Activated CD8-positive, alpha-beta memory T cell treated with anti-CD3 and anti-CD28 coated beads, Interleukin-2, amount 50 U/mL, for 24 hours (primary cell): ENCODE measurements around the gene ZNF586.
"Not testable (repeated sequence)": the region's sequence is repeated elsewhere in the genome, so short reads cannot be mapped to it uniquely, and the experiment has no call there.

Experiments used
- DNase-seq: peaks from one replicate; pipeline ENCODE4 v3.0.0-alpha.2; 2020; ENCODE audit errors: extremely low read depth

ZNF586 gene

GRCh38 chr19:57769345-57770131 lies at the start of gene ZNF586:
TSS of gene ZNF586 (plus strand) at chr19:57769676. CDS start at chr19:57769843, 167 bp downstream.
- peak; percentile 78 for DNase-seq

GRCh38 chr19:57719901-57720519 lies 49.5 kb upstream of the ZNF586 start:
- DNase-seq: no peak

- DNase-seq: no peak
Measured at GRCh38 chr19:57720878-57721277, 48.6 kb upstream of the ZNF586 start.

- not testable (repeated sequence) for DNase-seq
Measured at GRCh38 chr19:57738320-57738719, 31.2 kb upstream of the ZNF586 start.

GRCh38 chr19:57738770-57739169 lies 30.7 kb upstream of the ZNF586 start:
- DNase-seq: not testable (repeated sequence)

- DNase-seq: peak; percentile 67
Measured at GRCh38 chr19:57746580-57747471, 22.6 kb upstream of the ZNF586 start, which contains the start of gene ZNF776. TSS of gene ZNF776 (plus strand) at chr19:57746815. CDS start at chr19:57747059, 244 bp downstream.

- no peak for DNase-seq
Measured at GRCh38 chr19:57747472-57747807, 22.0 kb upstream of the ZNF586 start.

GRCh38 chr19:57748029-57748428 lies 21.4 kb upstream of the ZNF586 start:
- DNase-seq: no peak

- no peak for DNase-seq
Measured at GRCh38 chr19:57754091-57754673, 15.3 kb upstream of the ZNF586 start.

- DNase-seq: no peak
Measured at GRCh38 chr19:57755031-57755430, 14.4 kb upstream of the ZNF586 start.

GRCh38 chr19:57757941-57758340 lies 11.5 kb upstream of the ZNF586 start:
- no peak for DNase-seq

GRCh38 chr19:57759096-57759495 lies 10.4 kb upstream of the ZNF586 start:
- no peak for DNase-seq

- DNase-seq: no peak
Measured at GRCh38 chr19:57771417-57771816, 1.9 kb downstream of the ZNF586 start.

- no peak for DNase-seq
Measured at GRCh38 chr19:57773488-57773887, 4.0 kb downstream of the ZNF586 start.

- DNase-seq: no peak
Measured at GRCh38 chr19:57776764-57777296, 7.4 kb downstream of the ZNF586 start.

GRCh38 chr19:57778336-57778735 lies 8.9 kb downstream of the ZNF586 start:
- DNase-seq: no peak

GRCh38 chr19:57779220-57779845 lies 9.9 kb downstream of the ZNF586 start:
- DNase-seq: no peak

- DNase-seq: no peak
Measured at GRCh38 chr19:57786286-57786685, 16.8 kb downstream of the ZNF586 start.

GRCh38 chr19:57786906-57787305 lies 17.4 kb downstream of the ZNF586 start:
- no peak for DNase-seq

- DNase-seq: no peak
Measured at GRCh38 chr19:57788114-57788692, 18.7 kb downstream of the ZNF586 start.

- no peak for DNase-seq
Measured at GRCh38 chr19:57789288-57789687, 19.8 kb downstream of the ZNF586 start.
